GM12801 (cell line): ENCODE measurements around the gene RLN3.

Source experiments
- TF ChIP-seq, protein P1 (sequence below): IDR thresholded peaks from one replicate; pipeline ENCODE4 v1.5.1; 2011; ENCODE audit warnings: control low read depth; ENCODE audit not compliant: insufficient read length; ENCODE audit errors: extremely low read depth

RLN3 gene

DNA sequence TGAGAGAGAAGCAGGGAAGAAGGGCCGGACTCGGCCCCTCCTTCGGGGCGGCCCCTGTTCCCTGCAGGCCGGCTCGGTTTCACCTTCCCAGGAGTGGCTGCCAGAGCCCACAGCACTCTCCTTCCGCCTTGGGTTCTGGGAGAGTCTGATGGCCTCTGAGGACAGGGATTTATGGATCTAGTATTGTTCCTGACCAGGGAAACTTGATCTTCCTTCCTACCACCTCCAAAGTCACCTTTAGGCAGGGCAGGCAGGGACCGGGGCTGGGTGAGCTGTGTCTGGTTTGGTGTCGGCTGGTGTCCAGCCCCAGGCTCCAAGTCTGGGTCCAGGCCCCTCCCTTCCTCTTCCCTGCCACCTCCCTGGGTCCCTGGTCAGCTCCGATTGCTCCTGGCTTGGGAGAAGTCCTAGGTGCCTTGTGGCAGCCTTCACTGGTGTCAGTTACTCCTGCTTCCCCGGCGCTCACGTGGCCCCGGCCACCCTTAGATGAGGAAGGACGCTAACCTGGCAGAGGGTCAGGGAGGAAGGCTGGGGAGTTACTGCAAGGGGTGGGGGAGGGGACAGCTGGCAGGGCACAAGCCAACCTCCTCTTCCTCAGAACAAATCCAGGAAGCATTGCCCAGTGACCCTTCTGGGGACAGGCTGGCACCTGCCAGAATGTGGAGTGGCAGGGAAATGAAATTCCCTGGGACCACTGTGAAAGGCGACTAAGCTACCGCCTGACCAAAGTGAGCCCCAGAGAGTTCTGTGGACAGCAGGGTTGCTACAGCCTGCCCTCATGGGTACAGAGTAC is 40.7 kb upstream of the RLN3 start:
- TF ChIP-seq, protein P1, sequence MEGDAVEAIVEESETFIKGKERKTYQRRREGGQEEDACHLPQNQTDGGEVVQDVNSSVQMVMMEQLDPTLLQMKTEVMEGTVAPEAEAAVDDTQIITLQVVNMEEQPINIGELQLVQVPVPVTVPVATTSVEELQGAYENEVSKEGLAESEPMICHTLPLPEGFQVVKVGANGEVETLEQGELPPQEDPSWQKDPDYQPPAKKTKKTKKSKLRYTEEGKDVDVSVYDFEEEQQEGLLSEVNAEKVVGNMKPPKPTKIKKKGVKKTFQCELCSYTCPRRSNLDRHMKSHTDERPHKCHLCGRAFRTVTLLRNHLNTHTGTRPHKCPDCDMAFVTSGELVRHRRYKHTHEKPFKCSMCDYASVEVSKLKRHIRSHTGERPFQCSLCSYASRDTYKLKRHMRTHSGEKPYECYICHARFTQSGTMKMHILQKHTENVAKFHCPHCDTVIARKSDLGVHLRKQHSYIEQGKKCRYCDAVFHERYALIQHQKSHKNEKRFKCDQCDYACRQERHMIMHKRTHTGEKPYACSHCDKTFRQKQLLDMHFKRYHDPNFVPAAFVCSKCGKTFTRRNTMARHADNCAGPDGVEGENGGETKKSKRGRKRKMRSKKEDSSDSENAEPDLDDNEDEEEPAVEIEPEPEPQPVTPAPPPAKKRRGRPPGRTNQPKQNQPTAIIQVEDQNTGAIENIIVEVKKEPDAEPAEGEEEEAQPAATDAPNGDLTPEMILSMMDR, result no peak

DNA sequence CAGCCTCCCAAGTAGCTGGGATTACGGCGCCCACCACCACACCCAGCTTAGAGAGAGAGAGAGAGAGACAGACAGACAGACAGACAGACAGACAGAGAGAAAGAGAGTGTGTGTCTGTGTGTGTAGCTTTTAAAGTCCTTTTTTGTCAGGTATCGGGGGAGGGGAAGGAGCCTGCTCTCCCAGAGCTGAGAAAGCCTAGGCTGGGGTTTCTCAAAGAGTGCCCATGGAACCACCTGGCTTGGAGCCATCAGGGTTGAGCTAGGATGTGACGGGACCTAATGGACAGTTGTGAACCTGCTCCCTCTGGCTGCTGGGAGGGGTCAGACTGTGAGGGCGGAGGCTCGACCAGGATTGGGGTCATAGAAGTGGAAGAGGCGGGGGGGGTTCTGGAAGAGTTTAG is 38.5 kb upstream of the RLN3 start:
- TF ChIP-seq, protein P1, result no peak

DNA sequence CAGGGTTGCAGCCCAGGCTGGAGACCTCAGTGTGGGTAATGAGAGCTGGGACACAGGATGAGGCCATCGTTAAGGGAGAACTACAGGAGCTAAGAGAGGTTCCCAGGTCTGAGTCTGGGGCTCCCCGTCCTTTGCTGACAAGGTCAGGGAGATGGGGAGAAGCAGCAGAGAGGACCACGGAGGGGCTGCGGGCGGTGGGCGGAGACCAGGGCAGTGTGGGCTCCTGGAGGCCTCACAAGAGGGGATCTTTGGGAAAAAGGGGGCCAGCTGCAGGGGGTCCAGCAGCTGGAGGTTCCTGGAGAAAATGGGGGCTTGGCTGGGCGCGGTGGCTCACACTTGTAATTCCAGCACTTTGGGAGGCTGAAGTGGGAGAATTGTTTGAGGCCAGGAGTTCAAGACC is 37.9 kb upstream of the RLN3 start:
- TF ChIP-seq, protein P1, result no peak

DNA sequence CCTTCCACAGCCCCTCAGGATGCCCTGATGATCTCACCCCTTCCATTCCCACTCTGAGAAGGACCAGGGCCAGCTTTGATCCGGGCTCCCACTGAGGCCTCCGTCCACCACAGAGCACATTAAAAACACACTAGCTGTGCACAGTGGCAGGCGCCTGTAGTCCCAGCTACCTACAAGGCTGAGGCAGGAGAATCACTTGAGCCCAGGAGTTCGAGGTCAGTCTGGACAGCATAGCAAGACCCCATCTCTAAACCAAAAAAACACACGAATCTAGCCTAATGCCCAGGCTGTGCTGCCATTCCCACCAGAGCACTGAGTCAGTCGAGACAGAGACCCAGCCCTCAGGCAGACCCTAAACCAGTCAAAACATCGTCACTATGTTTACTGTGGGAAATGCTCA is 35.9 kb upstream of the RLN3 start:
- TF ChIP-seq, protein P1, result no peak

DNA sequence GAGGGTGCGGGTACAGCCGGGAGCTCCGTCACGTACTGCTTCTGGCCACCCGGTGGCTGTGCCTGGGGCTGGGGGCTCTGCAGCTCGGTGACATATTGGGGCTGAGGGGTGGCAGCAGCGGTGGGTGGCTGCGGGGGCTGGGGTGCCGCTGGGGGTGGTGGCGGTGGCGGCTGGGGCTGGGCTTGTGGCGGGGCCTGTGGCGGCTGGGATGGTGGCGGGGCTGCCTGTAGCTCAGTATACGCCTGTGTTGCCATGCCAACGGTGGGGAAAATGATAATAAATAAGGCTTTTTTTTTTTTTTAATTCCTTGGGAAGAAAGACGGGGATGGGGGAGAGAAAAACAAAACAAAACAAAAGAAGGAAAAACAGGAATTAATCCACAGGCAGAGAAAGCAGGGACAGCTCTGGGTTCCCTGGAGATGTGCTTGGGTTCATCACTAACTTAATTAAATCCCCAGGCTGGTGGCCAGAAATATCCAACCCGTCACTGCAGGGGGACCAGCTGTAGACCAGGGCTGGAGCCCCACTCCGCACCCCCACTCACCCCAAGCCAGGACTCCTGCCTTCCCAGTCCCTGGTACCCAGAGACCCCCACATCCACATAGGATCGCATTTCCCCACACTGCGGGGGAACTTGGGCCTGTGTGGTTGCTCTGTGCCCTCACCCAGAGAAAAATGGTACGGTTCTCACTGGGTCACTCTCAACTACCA is 34.2 kb upstream of the RLN3 start:
- TF ChIP-seq, protein P1, result no peak

DNA sequence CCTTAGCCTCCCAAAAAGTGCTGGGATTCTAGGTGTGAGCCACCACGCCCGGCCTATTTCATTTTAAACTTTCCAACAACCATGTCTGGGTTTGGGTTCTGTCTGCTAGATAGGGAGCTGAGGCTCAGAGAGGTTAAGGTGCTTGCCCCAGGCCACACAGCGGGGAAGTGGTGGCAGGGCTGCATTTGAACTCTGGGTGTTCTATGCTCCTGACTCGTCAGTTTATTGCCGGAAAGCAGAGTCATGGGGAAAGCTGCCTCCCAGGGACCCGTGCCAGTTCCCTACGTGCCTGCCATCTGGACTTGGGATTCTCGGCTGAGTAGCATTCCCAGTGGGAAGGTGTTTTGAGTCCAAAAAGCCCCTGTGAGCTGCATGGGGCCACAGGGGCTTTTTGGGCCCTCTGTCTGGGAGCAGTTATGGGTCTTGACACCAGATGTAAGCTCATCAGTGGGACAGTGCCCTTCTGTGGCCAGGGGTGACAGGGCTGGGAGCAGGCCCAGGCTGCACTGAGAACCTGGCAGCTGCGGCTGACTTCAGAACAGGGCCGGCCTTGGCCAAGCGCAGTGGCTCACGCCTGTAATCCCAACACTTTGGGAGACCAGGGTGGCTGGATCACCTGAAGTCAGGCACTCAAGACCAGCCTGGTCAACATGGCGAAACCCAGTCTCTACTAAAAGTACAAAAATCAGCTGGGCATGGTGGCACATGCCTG is 32.8 kb upstream of the RLN3 start:
- TF ChIP-seq, protein P1, result no peak
